Small intestine (tissue), 7 donors: ENCODE results near the gene DRAP1. TPM values are rescaled to one million over a fixed set of nuclear protein-coding genes. Genes with fewer than 3 reads are reported as not detected.

ENCODE experiments used
- DNase-seq, 2 donors: peaks; one replicate each; pipeline versions ENCODE4 v3.0.0 to v3.0.0-alpha.2; 2013
- FAIRE-seq: peaks from 2 replicates; lab custom pipeline; 2012; peaks lifted over from hg19 to GRCh38; lab: Jason Lieb, UNC
- H3K27ac ChIP-seq, 3 donors: one replicate each; pipeline ENCODE4 v1.5.1; 2013; ENCODE audit warnings: low read length in 2 of 3, mild to moderate bottlenecking in 2 of 3, control low read depth in 1 of 3, inconsistent platforms in 1 of 3, low read depth in 1 of 3, moderate library complexity in 1 of 3
- H3K27me3 ChIP-seq, 3 donors: one replicate each; pipeline ENCODE4 v1.6.1; 2013; ENCODE audit warnings: low read length in 3 of 3, inconsistent platforms in 1 of 3; ENCODE audit not compliant: control insufficient read depth in 3 of 3, insufficient read depth in 3 of 3
- H3K36me3 ChIP-seq, 3 donors: one replicate each; pipeline ENCODE4 v1.6.1; 2013; ENCODE audit warnings: low read length in 3 of 3, inconsistent platforms in 1 of 3, low read depth in 1 of 3, mild to moderate bottlenecking in 1 of 3, moderate library complexity in 1 of 3; ENCODE audit not compliant: control insufficient read depth in 3 of 3, insufficient read depth in 2 of 3
- H3K4me1 ChIP-seq, 3 donors: one replicate each; pipeline ENCODE4 v1.6.1; 2013; ENCODE audit warnings: low read length in 2 of 3, inconsistent platforms in 1 of 3, low read depth in 1 of 3, mild to moderate bottlenecking in 1 of 3, moderate library complexity in 1 of 3; ENCODE audit not compliant: control insufficient read depth in 3 of 3, insufficient read depth in 2 of 3
- H3K4me3 ChIP-seq, 3 donors: one replicate each; pipeline ENCODE4 v1.5.1; 2013; ENCODE audit warnings: low read length in 3 of 3, control low read depth in 1 of 3, inconsistent platforms in 1 of 3, low read depth in 1 of 3, mild to moderate bottlenecking in 1 of 3, moderate library complexity in 1 of 3
- H3K9me3 ChIP-seq, 2 donors: one replicate each; pipeline ENCODE4 v1.6.1; 2013; ENCODE audit warnings: low read depth in 1 of 2, low read length in 1 of 2; ENCODE audit not compliant: control insufficient read depth in 2 of 2, insufficient read depth in 1 of 2
- WGBS, 3 donors: extraction: QIAGEN DNeasy Blood & Tissue Kit; methylation state at CpG; one replicate each; pipeline ENCODE4 v1.1.7; 2013; 5-methylcytosine and 5-hydroxymethylcytosine counted together
- polyA plus RNA-seq, 4 donors: library from polyadenylated mRNA; stranded (reverse) in 3 of 4; unstranded in 1 of 4; fragments of 200-250 nt in 3 of 4; fragments of 120-200 nt in 1 of 4; gene quantifications; one replicate each; pipeline versions ENCODE4 v1.2.1 to v1.2.3, GENCODE V29; 2013
- donor health status: healthy with polysubstance abuse.
- donor health status: control.
- donor health status: control.
- donor health status: Bipolar disorder and iron deficiency.
- donor health status: healthy.

DRAP1 gene
- polyA plus RNA-seq, 4 donors: 53.2 to 87.3 (median 70.7) TPM

DNA sequence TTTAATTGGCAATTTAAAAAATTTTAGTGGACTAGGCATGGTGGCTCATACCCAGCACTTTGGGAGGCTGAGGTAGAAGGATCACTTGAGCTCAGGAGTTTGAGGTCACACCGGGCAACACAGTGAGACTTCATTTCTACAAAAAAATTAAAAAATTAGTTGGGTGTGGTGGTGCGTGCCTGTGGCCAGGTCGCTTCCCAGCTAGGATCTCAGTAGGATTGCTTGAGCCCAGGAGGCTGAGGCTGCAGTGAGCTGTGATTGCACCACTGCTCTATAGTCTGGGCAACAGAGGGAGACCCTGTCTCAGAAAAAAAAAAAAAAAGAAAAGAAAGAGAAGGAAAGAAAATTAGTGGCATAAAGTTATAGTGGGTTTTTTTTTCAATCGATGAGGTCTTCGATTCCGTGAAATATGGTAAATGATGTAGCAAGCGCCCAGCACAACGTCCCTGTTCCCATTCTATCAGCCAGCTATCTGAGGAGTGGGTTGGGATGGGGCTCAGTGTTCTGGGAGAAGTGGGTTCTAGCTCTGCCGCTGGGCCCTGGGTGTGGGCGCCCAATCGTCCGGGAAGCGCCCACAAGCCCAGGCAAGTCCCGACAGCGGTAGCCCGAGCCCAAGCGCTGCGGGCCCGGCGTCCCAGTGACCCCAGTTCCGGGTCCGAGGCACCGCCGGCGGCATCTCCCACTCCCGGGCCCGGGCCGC lies 20.4 kb upstream of the DRAP1 start:
- H3K4me3 ChIP-seq: peak overlapping the region in 2 of 3 donors; percentile 20 to 58
- no peak for DNase-seq
- WGBS, 3 donors: 25 to 40% (median 38%) methylated on average over 15 to 28 of the region's 28 CpGs
- peak overlapping the region in 1 of 3 donors; percentile 69 for H3K27ac ChIP-seq
- peaks cover 0 to 76% (median 0%) of the 10 kb centered on the region in 3 donors for H3K27me3 ChIP-seq
- FAIRE-seq: no peak
- no peaks in the 10 kb centered on the region for H3K36me3 ChIP-seq
- H3K4me1 ChIP-seq: peaks cover 0 to 17% (median 4%) of the 10 kb centered on the region in 3 donors
- no peaks in the 10 kb centered on the region for H3K9me3 ChIP-seq

DNA sequence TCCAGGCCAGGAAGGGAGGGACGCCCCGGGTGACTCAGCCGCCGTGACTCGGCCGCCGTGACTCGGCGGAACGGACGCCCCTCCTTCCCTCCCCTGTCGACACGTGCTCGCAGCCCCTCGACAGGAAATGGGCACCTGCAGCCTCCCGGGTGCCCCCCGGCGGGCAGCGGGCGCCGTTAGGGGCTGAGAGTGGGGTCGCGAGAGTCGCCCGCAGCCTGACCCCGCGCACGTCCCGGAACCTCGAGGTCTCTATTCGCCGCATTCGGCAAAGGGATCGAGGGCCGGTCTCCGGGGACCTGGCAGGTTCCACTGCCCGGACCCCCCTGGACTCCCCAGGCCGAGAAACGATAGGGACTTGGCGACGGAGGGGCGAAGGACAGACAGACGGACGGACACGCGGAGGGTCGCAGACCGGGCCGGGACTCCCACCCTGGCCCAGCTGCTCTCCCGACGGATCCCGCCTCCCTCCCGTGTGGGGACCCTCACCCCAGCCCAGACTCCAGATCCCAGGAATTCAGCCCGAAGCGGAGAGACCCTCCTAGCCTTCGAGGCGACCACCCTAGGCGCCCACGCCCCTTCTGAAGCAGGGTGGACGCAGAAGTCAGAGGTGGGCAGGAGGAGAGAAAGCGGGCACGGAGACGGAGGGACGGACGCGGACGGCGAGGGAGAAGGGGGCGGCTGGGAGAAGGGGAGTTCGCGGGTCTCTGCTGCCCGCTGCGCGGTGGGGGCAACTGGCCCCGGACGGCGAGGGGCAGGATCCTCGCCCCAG lies 19.7 kb upstream of the DRAP1 start:
- DNase-seq (peak; percentile 72 to 78), FAIRE-seq (no peak)
- Histone ChIP-seq H3K36me3 (no peaks in the 10 kb centered on the region), H3K9me3 (no peaks in the 10 kb centered on the region), H3K4me3 (peak overlapping the region in 2 of 3 donors; percentile 48 to 58), H3K27ac (peak overlapping the region in 1 of 3 donors; percentile 88), H3K4me1 (peaks cover 0 to 17% (median 4%) of the 10 kb centered on the region in 3 donors), H3K27me3 (peaks cover 0 to 76% (median 0%) of the 10 kb centered on the region in 3 donors)
- 1 to 2% (median 1%) methylated on average over 46 to 78 of the region's 78 CpGs for WGBS, 3 donors

DNA sequence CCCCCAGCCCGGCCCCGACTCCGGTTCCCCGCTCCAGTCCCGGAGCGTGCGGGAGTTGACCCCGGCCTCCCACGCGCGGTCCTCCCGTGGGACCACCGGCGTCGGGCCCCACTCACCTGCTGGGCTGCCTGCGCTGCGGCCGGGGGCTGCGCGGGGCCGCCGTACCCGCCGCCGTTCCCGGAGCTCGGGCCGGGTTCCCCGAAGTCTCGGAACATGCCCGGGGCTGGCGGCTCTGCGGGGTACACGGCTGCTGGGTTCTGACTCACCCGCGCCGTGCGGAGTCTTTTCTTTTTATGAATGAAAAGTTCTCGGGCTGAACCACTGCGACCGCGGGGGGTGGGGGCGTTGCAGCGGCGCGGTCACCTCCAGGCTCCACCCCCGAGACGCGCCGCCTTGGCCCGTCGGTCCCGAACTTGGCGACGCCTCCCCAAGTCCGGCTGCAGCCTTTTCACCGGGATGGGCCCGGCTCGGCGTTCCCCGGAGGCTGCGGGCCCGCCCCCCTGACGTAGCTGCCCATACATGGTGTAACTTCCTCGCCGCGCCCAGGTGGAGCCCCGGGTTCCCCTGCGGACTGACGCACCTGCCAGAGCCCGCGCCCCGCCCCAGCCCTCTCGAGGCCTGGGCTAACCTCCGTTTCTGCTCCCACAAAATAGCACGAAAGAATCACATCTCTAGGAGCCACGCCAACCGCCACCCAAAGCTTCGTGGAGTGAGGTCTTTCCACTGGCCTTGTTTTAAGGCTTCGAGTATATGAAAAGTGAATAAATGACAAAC lies 18.9 kb upstream of the DRAP1 start, which contains the start of gene FOSL1:
Gene FOSL1, minus strand, starts transcription at position 264 of the 774 bp plus-strand sequence. Its CDS starts 49 bp downstream, at position 215.
- Histone ChIP-seq H3K36me3 (no peaks in the 10 kb centered on the region), H3K27me3 (peaks cover 0 to 76% (median 0%) of the 10 kb centered on the region in 3 donors), H3K9me3 (no peaks in the 10 kb centered on the region), H3K27ac (peak within 1 kb of the TSS in 1 of 3 donors; percentile 88), H3K4me1 (peaks cover 0 to 17% (median 4%) of the 10 kb centered on the region in 3 donors), H3K4me3 (peak within 1 kb of the TSS in 2 of 3 donors; percentile 48 to 58)
- FAIRE-seq (no peak), DNase-seq (peak; percentile 96)
- 1% methylated on average over 67 to 80 of the region's 80 CpGs for WGBS, 3 donors

GRCh38 chr11:65900899-65901180 lies 18.4 kb upstream of the DRAP1 start:
- peaks cover 0 to 71% (median 0%) of the 10 kb centered on the region in 3 donors for H3K27me3 ChIP-seq
- no peaks in the 10 kb centered on the region for H3K9me3 ChIP-seq
- FAIRE-seq: no peak
- H3K36me3 ChIP-seq: no peaks in the 10 kb centered on the region
- no peak overlapping the region for H3K4me3 ChIP-seq
- H3K4me1 ChIP-seq: peaks cover 0 to 17% (median 4%) of the 10 kb centered on the region in 3 donors
- peak overlapping the region in 1 of 3 donors; percentile 16 for H3K27ac ChIP-seq
- DNase-seq: no peak
- 50 to 66% (median 58%) methylated on average over 11 of the region's 11 CpGs for WGBS, 3 donors

GRCh38 chr11:65903068-65903481 lies 16.2 kb upstream of the DRAP1 start:
- FAIRE-seq: no peak
- Histone ChIP-seq H3K27me3 (peaks cover 0 to 66% (median 0%) of the 10 kb centered on the region in 3 donors), H3K36me3 (no peaks in the 10 kb centered on the region), H3K27ac (no peak overlapping the region), H3K4me1 (peaks cover 0 to 17% (median 4%) of the 10 kb centered on the region in 3 donors), H3K4me3 (no peak overlapping the region), H3K9me3 (no peaks in the 10 kb centered on the region)
- 13 to 29% (median 22%) methylated on average over 5 of the region's 5 CpGs for WGBS, 3 donors
- DNase-seq: no peak

GRCh38 chr11:65903715-65904114 lies 15.5 kb upstream of the DRAP1 start:
- WGBS, 3 donors: 19 to 60% (median 52%) methylated on average over 8 of the region's 8 CpGs
- DNase-seq: no peak
- no peak for FAIRE-seq

DNA sequence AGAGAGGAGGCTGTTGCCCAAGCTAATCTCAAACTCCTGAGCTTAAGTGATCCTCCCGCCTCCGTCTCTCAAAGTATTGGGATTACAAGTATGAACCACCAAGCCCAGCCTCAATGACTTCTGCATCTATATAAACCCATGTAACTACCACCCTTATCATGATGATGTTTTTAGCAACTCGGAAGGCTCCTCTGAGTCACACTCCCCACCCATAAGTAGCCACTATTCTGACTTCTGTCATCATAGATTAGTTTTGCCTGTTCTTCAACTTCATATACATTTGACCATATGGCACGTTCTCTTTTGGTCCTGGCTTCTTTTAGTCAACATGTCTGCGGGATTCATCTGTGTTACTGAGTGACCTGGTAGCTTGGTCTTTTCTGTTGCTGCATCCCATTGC lies 12.6 kb upstream of the DRAP1 start:
- H3K27ac ChIP-seq: no peak overlapping the region
- H3K27me3 ChIP-seq: peaks cover 0 to 51% (median 0%) of the 10 kb centered on the region in 3 donors
- no peaks in the 10 kb centered on the region for H3K9me3 ChIP-seq
- WGBS, 3 donors: 75 to 81% (median 79%) methylated on average over 5 of the region's 5 CpGs
- FAIRE-seq: no peak
- DNase-seq: no peak
- no peaks in the 10 kb centered on the region for H3K4me1 ChIP-seq
- H3K36me3 ChIP-seq: no peaks in the 10 kb centered on the region
- H3K4me3 ChIP-seq: no peak overlapping the region

More at GRCh38 chr11:65903715-65904114, 15.5 kb upstream of the DRAP1 start:
- Histone ChIP-seq H3K27ac (no peak overlapping the region), H3K9me3 (no peaks in the 10 kb centered on the region), H3K4me1 (peaks cover 0 to 17% (median 4%) of the 10 kb centered on the region in 3 donors), H3K4me3 (no peak overlapping the region), H3K36me3 (no peaks in the 10 kb centered on the region), H3K27me3 (peaks cover 0 to 61% (median 0%) of the 10 kb centered on the region in 3 donors)

GRCh38 chr11:65907878-65908277 lies 11.3 kb upstream of the DRAP1 start:
- no peak overlapping the region for H3K4me3 ChIP-seq
- peaks cover 0 to 2% (median 0%) of the 10 kb centered on the region in 3 donors for H3K4me1 ChIP-seq
- WGBS, 3 donors: 82 to 95% (median 90%) methylated on average over 6 of the region's 6 CpGs
- no peak overlapping the region for H3K27ac ChIP-seq
- DNase-seq: no peak
- no peaks in the 10 kb centered on the region for H3K36me3 ChIP-seq
- FAIRE-seq: no peak
- H3K27me3 ChIP-seq: peaks cover 0 to 41% (median 0%) of the 10 kb centered on the region in 3 donors
- no peaks in the 10 kb centered on the region for H3K9me3 ChIP-seq
